Common myeloid progenitor, CD34-positive (primary cell): ENCODE data around the gene ADK.

Source experiments
- CTCF ChIA-PET: fragments of 350-600 bp; sonication (Branson Sonifier 250); formaldehyde crosslinking; loops from one replicate; lab custom pipeline; 2021; ENCODE audit warnings: antibody characterized with exemption; lab: Charles Lee
- POLR2A ChIA-PET: fragments of 350-600 bp; sonication (Branson Sonifier 250); formaldehyde crosslinking; loops from one replicate; lab custom pipeline; 2021; ENCODE audit warnings: antibody characterized with exemption; lab: Charles Lee
- DNase-seq, 3 donors: peaks; one replicate each; pipeline versions ENCODE4 v3.0.0 to v3.0.0-alpha.2; 2013
- H3K27ac ChIP-seq, 2 experiments: 1 replicate in 1 of 2; 2 replicates in 1 of 2; pipeline ENCODE4 v1.7.0; 2013; ENCODE audit warnings: inconsistent platforms in 2 of 2, low read length in 2 of 2, mild to moderate bottlenecking in 2 of 2, low read depth in 1 of 2, moderate library complexity in 1 of 2; ENCODE audit not compliant: severe bottlenecking in 2 of 2, insufficient read depth in 1 of 2, poor library complexity in 1 of 2
- H3K27me3 ChIP-seq, 5 experiments: replicated peaks in 2 of 5; 1 replicate in 3 of 5; 2 replicates in 2 of 5; pipeline versions ENCODE4 v1.6.1 to v1.7.0; 2013; ENCODE audit warnings: low read length in 4 of 5, mild to moderate bottlenecking in 2 of 5, moderate library complexity in 2 of 5, inconsistent platforms in 1 of 5; ENCODE audit not compliant: insufficient read depth in 5 of 5, control insufficient read depth in 4 of 5
- H3K36me3 ChIP-seq, 4 experiments: 1 replicate in 2 of 4; 2 replicates in 2 of 4; pipeline versions ENCODE4 v1.6.1 to v1.7.0; 2013; ENCODE audit warnings: low read length in 3 of 4, control low read depth in 1 of 4, mild to moderate bottlenecking in 1 of 4; ENCODE audit not compliant: control insufficient read depth in 4 of 4, insufficient read depth in 4 of 4
- H3K4me1 ChIP-seq, 4 experiments: 1 replicate in 3 of 4; 2 replicates in 1 of 4; pipeline versions ENCODE4 v1.6.1 to v1.7.1; 2013; ENCODE audit warnings: low read length in 3 of 4, mild to moderate bottlenecking in 3 of 4, control low read depth in 1 of 4, inconsistent platforms in 1 of 4, moderate library complexity in 1 of 4; ENCODE audit not compliant: control insufficient read depth in 4 of 4, insufficient read depth in 4 of 4; ENCODE audit errors: control extremely low read depth in 1 of 4
- H3K4me3 ChIP-seq, 7 experiments: 1 replicate in 4 of 7; 2 replicates in 3 of 7; pipeline versions ENCODE4 v1.5.1 to v1.7.0; 2013; ENCODE audit warnings: mild to moderate bottlenecking in 7 of 7, low read length in 6 of 7, moderate library complexity in 6 of 7, inconsistent platforms in 2 of 7, low read depth in 2 of 7, control low read depth in 1 of 7; ENCODE audit not compliant: insufficient read depth in 4 of 7, control insufficient read depth in 1 of 7; ENCODE audit errors: extremely low read depth in 1 of 7
- H3K9me3 ChIP-seq, 5 experiments: 1 replicate in 4 of 5; 2 replicates in 1 of 5; pipeline versions ENCODE4 v1.6.1 to v1.7.1; 2013; ENCODE audit warnings: low read length in 4 of 5, mild to moderate bottlenecking in 2 of 5, inconsistent platforms in 1 of 5, low read depth in 1 of 5, moderate library complexity in 1 of 5; ENCODE audit not compliant: control insufficient read depth in 4 of 5, insufficient read depth in 2 of 5; ENCODE audit errors: control extremely low read depth in 1 of 5
- WGBS: methylation state at CpG from one replicate; pipeline ENCODE4 v1.1.5; 2013; ENCODE audit not compliant: insufficient coverage; 5-methylcytosine and 5-hydroxymethylcytosine counted together

ADK gene

GRCh38 chr10:74176380-74177139 is 25.5 kb downstream of the ADK start:
- Histone ChIP-seq H3K36me3 (no peaks in the 10 kb centered on the region), H3K9me3 (no peaks in the 10 kb centered on the region), H3K27me3 (no peaks in the 10 kb centered on the region), H3K4me3 (peak overlapping the region; percentile 71 to 98 (median 89)), H3K27ac (peak overlapping the region; percentile 83 to 95), H3K4me1 (peaks cover 9 to 41% (median 20%) of the 10 kb centered on the region in 4 experiments)
- POLR2A ChIA-PET, result interaction anchor here (0.5 to 1.4 kb wide), 5 partner anchors 10 to 197 kb away, joined by 3 to 6 read pairs (median 4); partner anchors contain the start of genes ADK and AP3M1
- peak; percentile 96 to 98 (median 97) for DNase-seq
- WGBS, result under 1% methylated on average over 62 of the region's 72 CpGs
- CTCF ChIA-PET, result interaction anchor here (0.7 to 0.8 kb wide), 2 partner anchors 18 to 37 kb away, joined by 3 to 4 read pairs; no protein-coding TSS in a partner anchor

DNA sequence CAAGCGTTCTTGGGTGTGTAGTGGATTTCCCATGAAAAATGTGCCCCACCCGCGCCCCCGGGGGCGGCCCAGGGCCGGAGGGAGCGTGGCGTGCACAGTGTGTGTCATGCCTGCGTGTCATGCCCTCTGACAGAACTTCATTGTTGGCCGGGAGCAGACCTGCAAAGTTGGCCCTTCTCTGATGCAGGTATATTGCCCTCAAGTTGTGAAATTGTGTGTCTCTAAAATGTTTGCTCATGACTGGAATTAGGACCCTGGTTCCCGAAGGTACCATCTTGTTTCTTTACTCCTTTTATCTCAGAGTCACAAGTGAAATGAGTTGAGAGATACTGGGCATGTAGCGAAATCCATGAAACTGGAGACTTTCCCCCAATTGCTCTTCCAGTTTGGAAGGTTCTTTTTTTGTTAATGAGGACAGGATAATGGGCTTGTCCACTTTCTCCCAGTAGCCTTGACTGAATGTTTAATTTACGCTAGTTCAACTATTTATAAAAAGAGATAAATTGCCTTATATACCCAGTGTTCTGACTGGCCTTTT is 26.2 kb downstream of the ADK start:
- peak overlapping the region; percentile 83 to 95 for H3K27ac ChIP-seq
- ChIA-PET CTCF (interaction anchor here (0.6 to 2.2 kb wide), 4 partner anchors 8 to 247 kb away, joined by 3 to 15 read pairs (median 4); no protein-coding TSS in a partner anchor), POLR2A (interaction anchor here (1.2 kb wide), 1 partner anchor 13 kb away, joined by 4 read pairs; no protein-coding TSS in a partner anchor)
- H3K36me3 ChIP-seq, result no peaks in the 10 kb centered on the region
- peak in 1 of 3 donors; percentile 45 for DNase-seq
- peaks cover 9 to 36% (median 20%) of the 10 kb centered on the region in 4 experiments for H3K4me1 ChIP-seq
- WGBS, result 0% methylated on average over 10 of the region's 13 CpGs
- peak overlapping the region; percentile 71 to 98 (median 89) for H3K4me3 ChIP-seq
- H3K27me3 ChIP-seq, result no peaks in the 10 kb centered on the region
- H3K9me3 ChIP-seq, result no peaks in the 10 kb centered on the region

GRCh38 chr10:74178042-74178791 is 27.2 kb downstream of the ADK start:
- H3K4me3 ChIP-seq, result peak overlapping the region in 1 of 7 experiments; percentile 48
- H3K27ac ChIP-seq, result no peak overlapping the region
- WGBS, result 89% methylated on average over 1 of the region's 5 CpGs

GRCh38 chr10:74179111-74179710 is 28.2 kb downstream of the ADK start:
- CTCF ChIA-PET, result interaction anchor here (1.2 to 2.2 kb wide), 3 partner anchors 29 to 54 kb away, joined by 3 to 15 read pairs (median 5); partner anchors contain the start of gene AP3M1
- Histone ChIP-seq H3K27ac (no peak overlapping the region), H3K27me3 (no peaks in the 10 kb centered on the region), H3K4me3 (no peak overlapping the region), H3K36me3 (no peaks in the 10 kb centered on the region), H3K9me3 (no peaks in the 10 kb centered on the region), H3K4me1 (peaks cover 9 to 35% (median 20%) of the 10 kb centered on the region in 4 experiments)
- WGBS, result 94% methylated on average over 2 of the region's 2 CpGs
- no peak for DNase-seq
- POLR2A ChIA-PET, result no interaction called here

More at GRCh38 chr10:74178042-74178791, 27.2 kb downstream of the ADK start:
- POLR2A ChIA-PET, result no interaction called here
- H3K36me3 ChIP-seq, result no peaks in the 10 kb centered on the region
- no peak for DNase-seq
- no peaks in the 10 kb centered on the region for H3K9me3 ChIP-seq
- peaks cover 9 to 35% (median 20%) of the 10 kb centered on the region in 4 experiments for H3K4me1 ChIP-seq
- CTCF ChIA-PET, result interaction anchor here (0.6 to 2.2 kb wide), 6 partner anchors 9 to 248 kb away, joined by 3 to 15 read pairs (median 4); partner anchors contain the start of gene AP3M1
- H3K27me3 ChIP-seq, result no peaks in the 10 kb centered on the region

DNA sequence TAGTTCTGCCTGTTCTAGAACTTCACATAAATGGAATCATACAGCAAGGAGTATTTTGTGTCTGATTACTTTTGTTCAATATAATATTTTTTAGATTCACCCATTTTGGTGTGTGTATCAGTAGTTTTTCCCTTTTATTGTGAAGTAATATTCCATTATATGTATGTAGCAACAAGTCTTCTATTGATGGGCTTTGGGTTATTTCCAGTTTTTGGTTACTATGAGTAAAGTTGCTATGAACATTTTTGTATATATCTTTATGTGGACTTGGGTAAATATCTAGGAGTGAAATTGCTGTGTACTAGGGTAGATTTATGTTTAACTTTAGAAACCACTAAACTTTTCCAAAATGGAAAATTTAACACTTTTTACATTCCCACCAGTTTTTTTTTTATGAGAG is 35.7 kb downstream of the ADK start:
- no peaks in the 10 kb centered on the region for H3K36me3 ChIP-seq
- H3K4me1 ChIP-seq, result peaks cover 2 to 25% (median 12%) of the 10 kb centered on the region in 4 experiments
- H3K27me3 ChIP-seq, result no peaks in the 10 kb centered on the region
- H3K27ac ChIP-seq, result no peak overlapping the region
- H3K4me3 ChIP-seq, result no peak overlapping the region
- no peaks in the 10 kb centered on the region for H3K9me3 ChIP-seq
- ChIA-PET CTCF (interaction anchor here (1.2 to 1.5 kb wide), 2 partner anchors 9 to 26 kb away, joined by 4 to 5 read pairs; no protein-coding TSS in a partner anchor), POLR2A (no interaction called here)
- no peak for DNase-seq

DNA sequence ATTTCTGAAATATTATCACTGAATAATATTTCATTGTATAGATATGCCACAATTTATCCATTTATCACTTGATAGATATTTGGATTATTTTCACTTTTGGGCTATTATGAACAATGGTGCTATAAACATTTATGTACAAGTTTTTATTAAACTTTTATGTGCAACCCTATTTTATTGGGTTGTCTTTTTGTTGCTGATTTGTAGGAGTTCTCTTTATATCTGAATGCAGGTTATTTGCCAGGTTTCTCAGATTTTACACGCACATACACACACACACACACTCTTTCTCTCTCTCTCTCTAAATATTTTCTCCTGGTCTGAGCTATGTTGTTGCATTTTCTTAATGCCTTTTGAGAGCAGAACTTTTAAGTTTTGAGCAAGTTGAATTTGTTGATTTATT is 36.2 kb downstream of the ADK start:
- Histone ChIP-seq H3K9me3 (no peaks in the 10 kb centered on the region), H3K4me1 (peaks cover 2 to 25% (median 12%) of the 10 kb centered on the region in 4 experiments), H3K27me3 (no peaks in the 10 kb centered on the region), H3K4me3 (no peak overlapping the region), H3K36me3 (no peaks in the 10 kb centered on the region), H3K27ac (no peak overlapping the region)
- ChIA-PET CTCF (interaction anchor here (1.2 to 1.5 kb wide), 3 partner anchors 9 to 37 kb away, joined by 3 to 5 read pairs (median 4); partner anchors contain the start of gene AP3M1), POLR2A (no interaction called here)
- DNase-seq, result no peak
- WGBS, result no CpG with 5 or more reads among the region's 1 CpG
